ENCODE data around the gene CYP27B1.
A peak's percentile ranks its signal among the peaks of the same experiment; 100 is the strongest.

Gene CYP27B1

GRCh38 chr12:57726884-57727757 is 39.8 kb downstream of the CYP27B1 start:
- H3K4me3 ChIP-seq (ENCODE audit: low read depth, low read length), result no peak overlapping the region
- TF ChIP-seq POLR2A (IDR thresholded peaks at IDR 0.05; ENCODE audit: extremely low read depth, insufficient read length) (no peak), MYC (IDR thresholded peaks at IDR 0.05; ENCODE audit: low read depth, low read length) (no peak), CTCF (IDR thresholded peaks at IDR 0.05; ENCODE audit: low read depth, low read length) (no peak), MAX (IDR thresholded peaks at IDR 0.05; ENCODE audit: low read depth, low read length) (no peak)
- DNase-seq (ENCODE audit: low read depth), result no peak

GRCh38 chr12:57726151-57726883 is 40.6 kb downstream of the CYP27B1 start:
- H3K4me3 ChIP-seq (ENCODE audit: low read depth, low read length), result no peak overlapping the region
- DNase-seq (ENCODE audit: low read depth), result no peak
- TF ChIP-seq MYC (IDR thresholded peaks at IDR 0.05; ENCODE audit: low read depth, low read length) (no peak), POLR2A (IDR thresholded peaks at IDR 0.05; ENCODE audit: extremely low read depth, insufficient read length) (no peak), CTCF (IDR thresholded peaks at IDR 0.05; ENCODE audit: low read depth, low read length) (peak; percentile 30)

DNA sequence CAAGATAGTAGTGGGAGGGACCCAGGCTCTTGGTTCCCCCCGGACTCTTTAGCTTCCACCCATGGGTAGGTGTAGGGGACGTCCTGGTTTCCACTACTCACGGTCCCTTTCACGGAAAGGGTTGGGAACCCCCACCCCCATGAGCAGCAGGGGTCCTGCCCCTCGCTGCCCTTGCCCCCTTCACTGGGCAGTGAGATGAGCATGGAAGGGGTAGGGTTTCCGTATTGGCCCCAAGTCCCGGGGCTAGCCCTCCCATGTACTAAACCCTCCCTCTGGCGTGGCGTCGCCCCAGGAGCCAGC is 41.1 kb downstream of the CYP27B1 start:
- TF ChIP-seq POLR2A (IDR thresholded peaks at IDR 0.05; ENCODE audit: extremely low read depth, insufficient read length), result no peak
- no peak for DNase-seq (ENCODE audit: low read depth)
- H3K4me3 ChIP-seq (ENCODE audit: low read depth, low read length), result no peak overlapping the region

GRCh38 chr12:57724936-57725740 is 41.7 kb downstream of the CYP27B1 start:
- no peak for TF ChIP-seq CTCF (IDR thresholded peaks at IDR 0.05; ENCODE audit: low read depth, low read length)
- TF ChIP-seq POLR2A (IDR thresholded peaks at IDR 0.05; ENCODE audit: extremely low read depth, insufficient read length), result no peak
- TF ChIP-seq MAX (IDR thresholded peaks at IDR 0.05; ENCODE audit: low read depth, low read length), result no peak
- TF ChIP-seq MYC (IDR thresholded peaks at IDR 0.05; ENCODE audit: low read depth, low read length), result no peak
- H3K4me3 ChIP-seq (ENCODE audit: low read depth, low read length), result no peak overlapping the region
- no peak for DNase-seq (ENCODE audit: low read depth)

DNA sequence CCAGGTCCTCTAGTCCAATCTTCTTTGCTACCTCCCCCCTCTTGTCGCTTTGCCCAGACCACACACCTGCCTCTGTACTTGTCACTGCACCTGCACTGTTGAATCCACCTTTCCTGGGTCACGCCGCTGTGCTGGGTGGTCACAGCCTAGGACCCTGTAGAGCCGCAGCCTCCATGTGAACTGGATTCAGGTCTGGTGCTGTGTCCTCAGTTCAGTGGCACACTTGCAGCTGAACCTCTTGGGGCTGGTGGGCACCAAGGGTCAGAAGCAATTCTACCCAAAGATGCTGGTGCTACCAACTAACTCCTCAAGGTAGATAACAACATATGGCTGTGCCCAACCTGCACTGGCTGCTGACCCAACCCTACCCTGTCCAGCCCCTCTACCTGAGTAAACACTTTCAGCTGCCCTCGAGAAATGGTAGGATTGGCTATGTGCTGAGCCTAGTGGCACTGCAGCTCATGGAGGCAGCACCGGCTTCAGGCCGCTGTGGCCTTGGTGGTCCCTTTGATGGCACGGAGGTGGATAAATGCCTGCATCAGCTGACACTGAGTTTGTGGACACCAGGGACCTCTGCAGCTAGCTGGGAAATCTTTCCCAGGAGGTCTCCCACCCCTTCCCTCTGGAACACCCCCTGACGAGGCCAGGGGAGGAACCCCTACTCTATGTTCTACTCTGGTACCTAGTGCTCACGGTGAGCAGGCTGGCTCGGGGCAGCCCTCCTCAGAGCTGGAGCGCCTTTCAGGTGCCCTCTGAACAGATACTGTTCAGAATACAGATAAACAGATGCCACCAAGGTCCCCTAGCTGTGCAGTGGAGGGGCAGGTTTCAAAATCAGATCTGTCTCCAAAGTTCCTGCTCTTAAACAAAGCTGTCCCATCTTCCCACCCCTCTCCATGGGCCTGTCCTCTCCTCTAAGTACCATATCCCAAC is 42.6 kb downstream of the CYP27B1 start:
- DNase-seq (ENCODE audit: low read depth), result no peak

More for the DNA sequence above, 42.6 kb downstream of the CYP27B1 start:
- TF ChIP-seq POLR2A (IDR thresholded peaks at IDR 0.05; ENCODE audit: extremely low read depth, insufficient read length), result no peak
- TF ChIP-seq CTCF (IDR thresholded peaks at IDR 0.05; ENCODE audit: low read depth, low read length), result no peak
- no peak for TF ChIP-seq MAX (IDR thresholded peaks at IDR 0.05; ENCODE audit: low read depth, low read length)
- no peak for TF ChIP-seq MYC (IDR thresholded peaks at IDR 0.05; ENCODE audit: low read depth, low read length)
- H3K4me3 ChIP-seq (ENCODE audit: low read depth, low read length), result no peak overlapping the region
